ENCODE data around the gene BCL3. TPM values are rescaled to one million over a fixed set of nuclear protein-coding genes. Genes with fewer than 3 reads are reported as not detected.

The BCL3 gene
- total RNA-seq, 1 experiment from 2014 or later: 7.8 TPM

GRCh38 chr19:44706506-44707236, 41.8 kb upstream of the BCL3 start:
- no peaks in the 10 kb centered on the region; the same call in 1 of the 2 replicates for H3K27me3 Mint-ChIP-seq (ENCODE audit: low read depth)
- peaks cover 7% of the 10 kb centered on the region; the same call in 1 of the 2 replicates for H3K36me3 Mint-ChIP-seq
- TF ChIP-seq ATF3 (CRISPR knock-in tag; conservative IDR thresholded peaks at IDR 0.05) (no peak), TEAD4 (CRISPR knock-in tag; IDR thresholded peaks at IDR 0.05) (no peak), MLX (CRISPR knock-in tag; IDR thresholded peaks at IDR 0.05) (no peak), ARID4B (CRISPR knock-in tag; IDR thresholded peaks at IDR 0.05; ENCODE audit: borderline replicate concordance) (no peak), GRHL2 (CRISPR knock-in tag; IDR thresholded peaks at IDR 0.05; ENCODE audit: insufficient replicate concordance, severe bottlenecking) (no peak), IRF2 (CRISPR knock-in tag; IDR thresholded peaks at IDR 0.05; ENCODE audit: borderline replicate concordance, low read depth) (no peak), ATF2 (CRISPR knock-in tag; IDR thresholded peaks at IDR 0.05; ENCODE audit: borderline replicate concordance, low read depth) (no peak), ZNF121 (CRISPR knock-in tag; IDR thresholded peaks at IDR 0.05) (no peak), CTCF (IDR thresholded peaks at IDR 0.05) (no peak), NR1H2 (CRISPR knock-in tag; IDR thresholded peaks at IDR 0.05) (no peak), CREB1 (CRISPR knock-in tag; IDR thresholded peaks at IDR 0.05) (no peak), E2F4 (CRISPR knock-in tag; IDR thresholded peaks at IDR 0.05; ENCODE audit: borderline replicate concordance, low read depth) (no peak)
- DNase-seq (ENCODE audit: low spot score) (no peak), ATAC-seq (no peak)
- ChIA-PET POLR2A (no interaction called here), CTCF (interaction anchor here (1.7 to 2.8 kb wide), 2 partner anchors 17 to 64 kb away, joined by 6 to 10 read pairs; no protein-coding TSS in a partner anchor)
- H3K4me3 Mint-ChIP-seq: no peak overlapping the region
- H3K4me1 Mint-ChIP-seq: no peaks in the 10 kb centered on the region; the same call in 1 of the 2 replicates
- no peaks in the 10 kb centered on the region for H3K9me3 Mint-ChIP-seq
- H3K27ac Mint-ChIP-seq: no peak overlapping the region

GRCh38 chr19:44707794-44708193, 40.7 kb upstream of the BCL3 start:
- Mint-ChIP-seq H3K36me3 (peaks cover 7% of the 10 kb centered on the region; the same call in 1 of the 2 replicates), H3K4me1 (no peaks in the 10 kb centered on the region; the same call in 1 of the 2 replicates), H3K27me3 (ENCODE audit: low read depth) (no peaks in the 10 kb centered on the region; the same call in 1 of the 2 replicates), H3K4me3 (no peak overlapping the region), H3K27ac (no peak overlapping the region), H3K9me3 (no peaks in the 10 kb centered on the region)
- ATAC-seq (no peak), DNase-seq (ENCODE audit: low spot score) (no peak)
- CTCF ChIA-PET: interaction anchor here (2.8 kb wide), 1 partner anchor 63 kb away, joined by 10 read pairs; no protein-coding TSS in a partner anchor
- POLR2A ChIA-PET: interaction anchor here (1.0 kb wide), 1 partner anchor 63 kb away, joined by 3 read pairs; no protein-coding TSS in a partner anchor
- TF ChIP-seq EMX1 (CRISPR knock-in tag; IDR thresholded peaks at IDR 0.05) (no peak), ZNF232 (CRISPR knock-in tag; IDR thresholded peaks at IDR 0.05) (no peak), MLX (CRISPR knock-in tag; IDR thresholded peaks at IDR 0.05) (no peak), TEAD1 (CRISPR knock-in tag; IDR thresholded peaks at IDR 0.05) (no peak)

All from WTC11 (cell line).